ENCODE data around the gene BLOC1S4.
"Not testable (repeated sequence)": the region's sequence is repeated elsewhere in the genome, so short reads cannot be mapped to it uniquely, and the experiment has no call there.

BLOC1S4 gene

GRCh38 chr4:6723851-6724250 is 7.9 kb downstream of the BLOC1S4 start:
- no peaks in the 10 kb centered on the region for H3K36me3 Mint-ChIP-seq (ENCODE audit: low read depth)
- no peak overlapping the region for H3K4me3 Mint-ChIP-seq
- H3K27me3 Mint-ChIP-seq (ENCODE audit: low read depth), result peaks cover 4% of the 10 kb centered on the region
- TF ChIP-seq, protein P1, sequence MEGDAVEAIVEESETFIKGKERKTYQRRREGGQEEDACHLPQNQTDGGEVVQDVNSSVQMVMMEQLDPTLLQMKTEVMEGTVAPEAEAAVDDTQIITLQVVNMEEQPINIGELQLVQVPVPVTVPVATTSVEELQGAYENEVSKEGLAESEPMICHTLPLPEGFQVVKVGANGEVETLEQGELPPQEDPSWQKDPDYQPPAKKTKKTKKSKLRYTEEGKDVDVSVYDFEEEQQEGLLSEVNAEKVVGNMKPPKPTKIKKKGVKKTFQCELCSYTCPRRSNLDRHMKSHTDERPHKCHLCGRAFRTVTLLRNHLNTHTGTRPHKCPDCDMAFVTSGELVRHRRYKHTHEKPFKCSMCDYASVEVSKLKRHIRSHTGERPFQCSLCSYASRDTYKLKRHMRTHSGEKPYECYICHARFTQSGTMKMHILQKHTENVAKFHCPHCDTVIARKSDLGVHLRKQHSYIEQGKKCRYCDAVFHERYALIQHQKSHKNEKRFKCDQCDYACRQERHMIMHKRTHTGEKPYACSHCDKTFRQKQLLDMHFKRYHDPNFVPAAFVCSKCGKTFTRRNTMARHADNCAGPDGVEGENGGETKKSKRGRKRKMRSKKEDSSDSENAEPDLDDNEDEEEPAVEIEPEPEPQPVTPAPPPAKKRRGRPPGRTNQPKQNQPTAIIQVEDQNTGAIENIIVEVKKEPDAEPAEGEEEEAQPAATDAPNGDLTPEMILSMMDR (IDR thresholded peaks at IDR 0.05; ENCODE audit: unreplicated experiment in 3 of 3), result no peak
- H3K4me1 Mint-ChIP-seq, result peaks cover 20% of the 10 kb centered on the region
- H3K27ac Mint-ChIP-seq, result no peak overlapping the region
- no peaks in the 10 kb centered on the region for H3K9me3 Mint-ChIP-seq

DNA sequence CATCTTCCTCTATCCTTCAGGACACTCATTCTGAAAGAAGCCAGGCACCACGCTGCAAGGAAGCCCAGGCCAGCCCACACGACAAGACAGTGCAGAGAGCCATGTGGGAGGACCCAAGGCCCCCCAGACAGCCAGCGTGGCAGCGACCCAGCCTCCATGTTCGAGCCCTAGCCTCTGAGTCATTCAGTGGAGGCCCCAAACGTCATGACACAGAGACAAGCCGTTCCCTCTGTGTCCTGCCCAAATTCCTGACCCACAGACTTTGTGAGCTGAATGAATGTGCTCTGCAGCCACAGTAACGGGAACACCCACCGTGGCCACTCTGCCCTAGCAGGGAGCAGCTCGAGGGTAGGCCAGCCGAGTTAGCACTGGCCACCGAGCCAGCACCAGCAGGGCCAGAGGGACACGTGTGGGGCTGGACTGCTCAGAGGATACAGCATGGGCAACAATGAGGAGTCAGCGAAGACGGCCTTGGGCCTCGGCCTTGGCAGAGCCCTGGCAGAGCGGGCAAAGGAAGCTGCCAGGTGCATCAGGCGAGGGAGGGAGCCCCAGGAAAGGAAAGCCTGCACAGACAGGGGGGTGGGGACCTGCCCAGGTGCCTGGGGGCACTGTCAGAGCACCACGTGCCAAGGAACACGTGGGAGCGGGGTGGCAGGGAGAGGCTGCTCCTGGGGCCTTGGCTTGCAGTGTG is 8.6 kb downstream of the BLOC1S4 start:
- Mint-ChIP-seq H3K36me3 (ENCODE audit: low read depth) (no peaks in the 10 kb centered on the region), H3K4me1 (peaks cover 15% of the 10 kb centered on the region), H3K4me3 (no peak overlapping the region), H3K27ac (peak overlapping the region in 2 of 3 experiments; percentile 18 to 24), H3K9me3 (no peaks in the 10 kb centered on the region), H3K27me3 (ENCODE audit: low read depth) (peaks cover 4% of the 10 kb centered on the region)
- TF ChIP-seq, protein P1 (IDR thresholded peaks at IDR 0.05; ENCODE audit: unreplicated experiment in 3 of 3), result no peak

DNA sequence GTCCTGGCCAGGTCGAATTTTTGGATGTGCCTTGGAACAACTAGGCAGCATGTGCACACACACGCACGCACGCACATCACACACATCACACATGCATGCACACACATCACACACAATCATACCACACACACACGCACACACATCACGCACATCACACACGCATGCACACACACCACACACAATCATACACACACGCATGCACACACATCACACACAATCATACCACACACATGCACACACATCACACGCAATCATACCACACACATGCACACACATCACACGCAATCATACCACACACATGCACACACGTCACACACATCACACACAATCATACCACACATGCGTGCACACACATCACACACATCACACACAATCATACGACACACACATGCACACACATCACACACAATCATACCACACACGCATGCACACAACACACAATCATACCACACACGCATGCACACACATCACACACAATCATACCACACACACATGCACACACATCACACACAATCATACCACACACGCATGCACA is 9.5 kb downstream of the BLOC1S4 start:
- H3K27me3 Mint-ChIP-seq (ENCODE audit: low read depth); H3K36me3 Mint-ChIP-seq (ENCODE audit: low read depth): not testable (repeated sequence)

GRCh38 chr4:6727081-6727942 is 11.3 kb downstream of the BLOC1S4 start:
- Mint-ChIP-seq H3K4me3 (peak overlapping the region in 2 of 3 experiments; percentile 34 to 37), H3K9me3 (no peaks in the 10 kb centered on the region), H3K27ac (peak overlapping the region; percentile 65 to 80 (median 71)), H3K36me3 (ENCODE audit: low read depth) (no peaks in the 10 kb centered on the region), H3K27me3 (ENCODE audit: low read depth) (peaks cover 4% of the 10 kb centered on the region), H3K4me1 (peaks cover 15% of the 10 kb centered on the region)
- TF ChIP-seq, protein P1 (IDR thresholded peaks at IDR 0.05; ENCODE audit: unreplicated experiment in 3 of 3), result no peak

More for the DNA sequence above, 9.5 kb downstream of the BLOC1S4 start:
- H3K4me3 Mint-ChIP-seq, H3K9me3 Mint-ChIP-seq, H3K27ac Mint-ChIP-seq: not testable (repeated sequence)
- H3K4me1 Mint-ChIP-seq, result peaks cover 15% of the 10 kb centered on the region

DNA sequence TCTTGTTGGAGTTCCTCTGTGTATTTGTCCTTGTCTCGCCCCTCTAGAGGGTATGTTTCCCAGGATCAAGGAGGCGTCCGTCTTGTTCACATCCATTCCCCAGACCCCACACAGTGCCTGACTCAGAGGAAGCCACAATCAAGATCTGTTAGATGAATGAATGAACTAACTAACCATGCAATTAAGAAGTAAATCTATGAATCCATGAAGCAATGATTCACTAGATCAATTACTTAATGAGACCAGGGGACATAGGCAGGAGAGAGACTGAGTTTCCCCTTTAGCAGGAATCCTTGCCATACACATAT is 11.9 kb downstream of the BLOC1S4 start:
- peak overlapping the region in 2 of 3 experiments; percentile 11 to 37 for H3K4me3 Mint-ChIP-seq
- TF ChIP-seq, protein P1 (IDR thresholded peaks at IDR 0.05; ENCODE audit: unreplicated experiment in 3 of 3), result no peak
- H3K4me1 Mint-ChIP-seq, result peaks cover 15% of the 10 kb centered on the region
- peak overlapping the region in 2 of 3 experiments; percentile 14 to 71 for H3K27ac Mint-ChIP-seq
- H3K36me3 Mint-ChIP-seq (ENCODE audit: low read depth), result no peaks in the 10 kb centered on the region
- peaks cover 4% of the 10 kb centered on the region for H3K27me3 Mint-ChIP-seq (ENCODE audit: low read depth)
- no peaks in the 10 kb centered on the region for H3K9me3 Mint-ChIP-seq

- Mint-ChIP-seq H3K4me1 (peaks cover 15% of the 10 kb centered on the region), H3K4me3 (no peak overlapping the region), H3K27me3 (ENCODE audit: low read depth) (peaks cover 5% of the 10 kb centered on the region), H3K36me3 (ENCODE audit: low read depth) (no peaks in the 10 kb centered on the region), H3K9me3 (no peaks in the 10 kb centered on the region), H3K27ac (peak overlapping the region in 1 of 3 experiments; percentile 71)
- TF ChIP-seq, protein P1 (IDR thresholded peaks at IDR 0.05; ENCODE audit: unreplicated experiment in 3 of 3), result no peak
Measured at GRCh38 chr4:6728320-6729029, 12.5 kb downstream of the BLOC1S4 start.
